NOMO-1 treated with dmso at 0.1 percent for 144 hours (cell line): Measurements from ENCODE around the gene ATXN7L1.

Experiments
- DNase-seq: peaks from one replicate; lab custom pipeline; 2025; ENCODE audit not compliant: unreplicated experiment; lab: John Stamatoyannopoulos, UW

ATXN7L1 gene

DNA sequence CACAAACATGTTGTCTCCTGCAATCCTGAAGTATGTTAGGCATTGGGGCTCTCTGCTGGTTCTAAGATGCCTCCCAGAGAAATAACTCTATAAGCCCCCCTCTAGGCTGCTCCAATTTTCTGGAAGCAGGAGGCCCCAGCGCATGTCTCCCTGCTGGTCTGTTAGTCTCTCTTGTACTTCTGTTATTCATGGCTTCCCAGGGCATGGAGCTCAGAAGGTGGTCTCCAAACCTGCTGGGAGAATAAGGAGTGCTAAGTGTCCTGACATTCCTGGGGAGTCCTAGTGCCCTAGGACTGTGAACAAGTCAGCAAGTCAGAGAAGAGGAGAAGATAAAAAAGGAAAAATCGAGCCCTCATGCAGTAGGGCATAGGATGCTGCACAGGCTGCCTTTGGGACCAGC lies 224.6 kb downstream of the ATXN7L1 start:
- DNase-seq = no peak

GRCh38 chr7:105650382-105650970 lies 225.9 kb downstream of the ATXN7L1 start:
- no peak for DNase-seq

DNA sequence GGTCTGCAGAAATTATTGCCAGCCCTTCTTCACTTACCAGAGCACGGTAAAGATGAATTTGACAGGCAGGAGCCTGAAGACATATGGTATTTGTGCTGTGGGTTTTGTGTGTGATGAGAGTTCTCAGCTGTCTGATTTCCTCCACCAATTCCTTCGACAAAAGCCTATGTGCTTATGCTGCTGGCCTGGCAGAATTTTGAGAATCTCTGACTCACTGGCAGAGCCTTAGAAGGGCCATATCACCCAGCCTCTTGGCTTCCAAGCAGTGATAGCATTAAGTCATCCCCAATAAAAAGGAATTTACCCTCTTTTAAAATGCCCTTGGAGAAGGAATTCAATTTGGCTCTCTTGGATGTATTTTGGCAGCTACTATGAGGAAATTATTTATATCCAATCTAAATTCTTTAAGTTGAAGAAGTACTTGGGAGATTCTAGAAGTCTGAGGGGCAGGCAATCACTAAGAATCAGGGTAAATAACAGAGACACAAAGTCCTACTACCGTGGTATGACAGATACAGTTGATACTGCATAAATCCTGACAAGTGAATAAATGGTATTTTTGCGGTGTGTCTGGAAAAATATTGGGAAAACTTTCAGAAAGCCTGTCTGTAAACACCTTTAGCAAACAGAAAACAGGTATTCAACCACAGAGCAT lies 226.5 kb downstream of the ATXN7L1 start:
- no peak for DNase-seq

- DNase-seq = no peak
These were observed 227.6 kb downstream of the ATXN7L1 start for GRCh38 chr7:105648561-105649401.

- DNase-seq = no peak
These were observed 228.8 kb downstream of the ATXN7L1 start for GRCh38 chr7:105647591-105647990.

DNA sequence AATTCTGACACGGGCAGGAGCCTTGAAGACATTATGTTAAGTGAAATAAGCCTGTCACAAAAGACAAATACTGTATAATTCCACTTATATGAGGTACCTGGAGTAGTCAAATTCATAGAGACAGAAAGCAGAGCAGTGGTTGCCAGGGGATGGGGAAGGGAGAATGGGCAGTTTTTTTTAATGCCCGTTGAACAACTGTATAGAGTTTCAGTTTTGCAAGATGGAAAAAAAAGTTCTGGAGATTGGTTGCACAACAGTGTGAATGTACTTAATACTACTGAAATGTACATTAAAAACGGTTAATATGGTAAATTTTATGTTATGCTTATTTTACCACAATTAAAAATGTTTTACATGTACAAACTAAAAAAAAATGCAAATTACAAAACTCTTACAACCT lies 231.5 kb downstream of the ATXN7L1 start:
- DNase-seq = no peak

DNA sequence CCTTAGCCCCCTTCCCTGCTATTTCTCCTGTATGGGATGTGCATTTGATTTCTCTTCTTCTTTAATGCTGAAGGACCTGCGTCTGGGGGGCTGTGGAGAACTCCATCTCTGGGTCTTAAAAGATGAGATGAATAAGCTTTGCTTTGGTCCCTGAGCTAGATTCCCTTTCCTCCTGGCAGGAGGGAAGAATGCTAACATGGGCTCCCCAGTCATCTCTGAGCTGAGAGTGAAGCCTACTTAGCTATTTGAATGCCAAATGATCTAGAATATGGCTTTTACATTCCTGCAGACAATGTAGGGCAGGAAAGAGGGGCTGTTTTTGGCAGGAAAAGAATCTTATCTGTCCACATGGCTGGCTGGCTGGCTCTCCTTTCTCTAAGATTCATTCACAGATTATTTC lies 232.5 kb downstream of the ATXN7L1 start:
- DNase-seq = no peak

DNA sequence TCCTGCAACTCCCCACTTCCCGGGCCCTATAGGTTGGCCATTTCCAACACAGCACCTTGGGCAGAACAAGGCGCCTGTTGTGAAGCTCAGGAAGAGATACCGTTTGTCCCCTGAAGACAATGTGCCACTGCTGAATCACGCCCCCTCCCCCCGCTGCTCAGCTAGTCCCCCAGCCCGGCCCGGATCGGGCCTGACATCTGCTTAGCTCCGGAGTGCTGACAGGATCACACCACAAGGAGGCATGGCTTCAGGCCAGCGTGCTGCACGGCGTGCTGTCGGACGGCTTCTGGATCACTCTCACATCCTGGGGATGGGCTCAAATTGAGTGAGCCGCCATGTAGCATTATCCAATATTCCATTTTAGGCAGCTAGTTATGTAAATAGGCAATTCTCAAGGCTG lies 233.0 kb downstream of the ATXN7L1 start:
- DNase-seq = no peak

GRCh38 chr7:105642264-105642663 lies 234.1 kb downstream of the ATXN7L1 start:
- DNase-seq = no peak

DNA sequence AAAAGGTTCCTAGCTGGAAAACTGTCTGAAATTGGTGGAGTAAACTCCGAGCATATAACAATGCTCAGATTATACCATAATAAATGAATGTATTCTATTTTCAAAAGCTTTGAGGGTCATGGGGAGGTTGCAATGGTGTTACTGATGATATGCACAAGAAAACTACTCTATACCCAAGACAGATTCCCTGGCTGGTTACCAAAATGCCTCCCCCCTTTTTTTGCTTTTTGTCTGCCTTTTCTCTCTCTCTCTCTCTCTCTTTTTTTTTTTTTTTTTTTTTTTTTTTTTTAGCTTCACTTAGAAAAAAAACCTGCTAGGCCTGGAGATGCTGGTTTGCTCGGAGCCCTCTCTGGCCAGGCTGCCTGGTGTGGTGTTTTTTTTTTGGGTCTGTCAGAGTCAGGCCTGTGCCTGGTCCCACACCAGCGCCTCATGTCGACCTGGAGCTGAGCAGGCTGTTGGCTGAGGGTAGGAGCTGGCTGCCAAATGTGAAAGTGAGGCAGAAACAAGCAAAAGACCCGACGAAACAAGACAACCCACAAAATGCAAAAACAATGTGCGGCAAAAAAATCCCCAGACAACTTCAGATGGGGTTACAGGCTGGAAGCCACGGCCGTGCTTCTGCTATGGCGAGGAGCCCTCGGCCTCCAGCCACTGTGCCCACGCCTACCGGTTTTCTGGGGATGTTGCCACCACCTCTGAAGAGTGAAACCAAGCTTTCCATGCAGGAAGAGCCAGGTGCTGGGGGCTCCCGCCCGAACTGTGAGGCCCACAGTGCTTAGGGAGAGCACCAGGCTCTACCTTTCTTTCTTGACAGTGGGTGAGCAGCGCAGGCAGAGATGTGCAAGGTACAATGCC lies 235.2 kb downstream of the ATXN7L1 start:
- DNase-seq = no peak

DNA sequence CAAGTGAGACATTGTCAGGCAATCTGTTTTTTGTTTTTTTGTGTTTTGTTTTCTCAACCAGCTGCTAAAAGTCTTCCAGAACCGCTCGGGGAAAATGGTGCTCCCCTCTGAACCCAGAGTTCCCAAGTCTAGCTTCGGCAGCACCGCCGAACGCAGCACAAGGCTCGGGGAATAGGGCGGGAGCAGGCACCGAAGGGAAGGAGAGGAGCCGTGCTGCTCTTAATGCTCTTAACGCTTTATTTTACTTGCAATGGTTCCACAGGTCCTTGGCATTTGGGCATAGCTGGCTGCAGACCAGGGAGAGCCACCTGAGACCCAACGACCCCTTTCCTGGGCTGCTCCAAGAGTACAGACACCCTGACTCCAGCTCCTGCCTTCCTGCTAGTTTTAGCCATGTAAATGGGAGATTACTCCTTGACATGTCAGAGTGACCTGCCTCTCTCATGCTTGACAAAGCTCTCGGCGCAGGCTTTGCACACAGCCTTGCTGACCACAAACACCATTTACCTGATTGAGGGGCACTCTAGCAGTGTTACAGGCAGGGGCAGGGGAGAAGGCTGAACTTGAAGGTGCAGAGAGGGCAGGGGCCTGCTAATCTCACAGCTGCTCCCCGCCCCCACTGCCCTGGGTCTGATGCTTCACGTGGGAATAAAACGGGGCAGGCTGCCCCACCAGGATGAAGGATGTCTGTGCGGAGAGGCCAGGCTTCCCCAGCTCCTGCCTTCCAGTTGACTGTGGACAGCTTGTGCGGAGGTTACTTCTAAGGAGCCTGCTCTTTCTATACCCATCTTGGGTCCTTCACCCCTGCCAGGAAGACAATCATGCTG lies 236.5 kb downstream of the ATXN7L1 start:
- no peak for DNase-seq

DNA sequence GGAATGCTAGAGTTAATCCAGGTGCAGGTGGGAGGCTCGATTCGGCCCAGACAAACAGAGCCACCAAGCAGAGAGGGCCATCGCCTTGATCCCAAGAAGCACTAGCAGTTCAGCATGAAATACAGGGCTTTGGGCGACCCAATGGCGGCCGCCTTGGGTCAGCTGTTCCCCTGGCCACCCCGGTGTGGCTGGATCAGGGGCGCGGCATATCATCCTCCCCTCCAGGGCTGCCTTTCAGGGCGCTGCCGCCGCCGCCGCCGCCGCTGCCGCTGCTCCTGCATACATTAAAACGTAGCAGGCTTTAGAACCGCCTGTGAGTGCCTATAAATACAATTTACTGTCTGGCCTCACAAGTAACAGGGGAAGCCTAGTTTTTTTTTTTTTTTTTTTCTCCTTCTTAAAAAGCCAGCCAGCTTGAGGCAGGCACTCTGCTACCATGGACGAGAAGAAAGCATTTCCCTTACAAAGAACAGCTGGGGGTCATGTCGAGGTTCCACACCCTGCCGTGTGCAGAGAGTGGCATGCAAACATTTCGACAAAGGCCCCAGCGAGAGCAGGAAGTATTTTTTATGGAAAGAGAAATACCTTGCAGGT lies 237.4 kb downstream of the ATXN7L1 start:
- no peak for DNase-seq

DNA sequence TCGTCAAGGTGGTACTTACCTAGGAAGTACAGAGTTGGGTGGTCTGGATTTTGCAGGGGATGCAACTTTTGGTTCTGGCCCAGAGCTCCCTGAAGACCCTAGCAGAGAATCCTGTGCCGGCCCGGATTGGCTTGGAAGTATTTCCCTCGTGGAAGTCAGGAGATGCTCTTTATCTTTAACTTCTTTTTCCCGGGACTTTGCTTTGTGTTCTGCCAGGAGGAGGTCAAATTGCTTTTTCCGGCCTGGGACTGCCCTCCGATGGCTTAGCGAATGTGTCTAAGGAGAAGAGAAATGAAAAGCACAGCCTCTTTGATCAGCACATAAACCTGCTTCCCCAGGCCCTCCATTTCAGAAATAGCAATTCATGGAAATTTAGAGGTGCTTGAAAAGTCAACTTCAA lies 238.1 kb downstream of the ATXN7L1 start:
- no peak for DNase-seq

DNA sequence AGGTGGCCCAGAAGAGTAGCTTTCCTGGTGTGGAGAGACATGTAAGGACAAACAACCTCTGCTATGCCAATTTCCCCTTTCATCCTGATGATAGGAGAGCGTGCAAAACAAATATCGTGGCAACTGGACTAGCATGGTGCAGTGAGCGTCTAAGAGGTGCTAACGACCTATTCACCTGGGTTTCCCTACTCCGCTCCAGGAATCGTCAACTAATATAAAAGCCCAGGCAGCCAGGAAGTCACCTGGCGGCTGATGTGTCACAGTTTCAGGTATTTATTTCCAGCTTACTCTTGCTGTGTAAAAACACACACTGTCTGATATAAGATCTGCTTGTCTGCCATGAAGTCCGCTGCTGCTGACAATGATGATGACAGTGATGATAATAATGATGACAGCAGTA lies 238.6 kb downstream of the ATXN7L1 start:
- DNase-seq = no peak

- DNase-seq = no peak
These were observed 239.4 kb downstream of the ATXN7L1 start for GRCh38 chr7:105636982-105637381.

DNA sequence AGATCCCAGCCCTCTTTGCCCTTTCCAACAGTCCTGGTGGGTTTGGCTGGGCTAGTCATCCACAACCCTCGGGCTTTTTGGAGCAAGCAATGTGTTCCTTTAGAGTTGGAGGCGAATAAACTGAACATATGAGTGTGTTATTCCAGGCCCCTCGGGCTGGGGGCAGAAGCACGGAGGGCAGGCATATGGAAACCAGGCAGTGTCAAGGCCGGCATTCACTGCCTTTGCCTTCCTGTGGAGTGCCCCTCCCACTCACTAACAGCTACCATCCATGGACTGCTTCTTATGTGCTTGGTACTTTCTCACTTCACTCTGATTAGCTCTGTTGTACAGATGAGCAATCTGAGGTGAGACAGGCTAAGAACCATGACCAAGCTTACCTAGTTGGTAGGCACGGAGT lies 241.2 kb downstream of the ATXN7L1 start:
- no peak for DNase-seq

- no peak for DNase-seq
These were observed 250.4 kb downstream of the ATXN7L1 start for GRCh38 chr7:105625986-105626385.

DNA sequence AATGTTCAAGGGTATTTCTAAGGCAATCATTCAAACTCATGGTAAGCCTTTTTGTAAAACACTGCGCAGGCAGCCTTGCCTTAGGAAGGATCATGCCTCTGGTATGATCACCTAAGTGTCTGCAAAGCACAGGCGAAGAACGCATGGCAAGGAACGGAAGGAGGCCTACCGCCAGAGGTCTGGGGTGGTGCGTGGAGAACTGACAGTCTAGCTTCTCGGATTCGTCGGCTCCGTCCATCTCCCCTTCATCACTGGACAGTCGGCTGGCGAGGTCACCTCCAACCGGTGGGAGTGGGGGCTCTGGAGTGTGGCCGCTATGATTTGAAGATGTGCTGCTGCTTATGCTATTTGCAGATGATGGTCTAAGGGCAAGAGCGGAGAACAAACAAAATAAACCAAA lies 252.5 kb downstream of the ATXN7L1 start:
- no peak for DNase-seq

- no peak for DNase-seq
These were observed 253.0 kb downstream of the ATXN7L1 start for GRCh38 chr7:105623378-105623777.

GRCh38 chr7:105622106-105622731 lies 254.2 kb downstream of the ATXN7L1 start:
- DNase-seq = no peak
